ENCODE measurements around the gene TPH1. TPM values are rescaled to one million over a fixed set of nuclear protein-coding genes. Genes with fewer than 3 reads are reported as not detected.

TPH1 gene
- total RNA-seq, 1 experiment from 2014 or later, result 0.21 TPM

DNA sequence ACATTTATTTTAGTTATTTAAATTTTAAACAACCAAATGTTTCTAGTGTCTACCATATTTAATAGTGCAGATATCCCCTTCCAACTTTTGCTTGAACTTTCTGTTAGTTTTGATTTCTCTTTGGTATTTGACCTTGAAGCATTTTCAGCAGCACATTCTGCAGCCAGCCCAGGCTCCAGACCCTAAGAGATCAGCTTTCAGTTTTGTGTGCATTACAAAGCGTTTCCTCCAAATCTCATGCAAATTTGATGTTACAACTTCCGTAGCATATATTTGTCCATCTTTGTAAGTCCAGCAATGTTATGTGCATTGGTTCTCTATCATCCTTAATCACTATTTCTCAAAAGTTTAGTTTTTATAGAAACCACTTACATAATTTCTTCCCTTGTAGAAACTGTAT lies 18.6 kb downstream of the TPH1 start:
- ChIA-PET POLR2A (ENCODE audit: low non-redundant PET) (no interaction called here), CTCF (no interaction called here)
- Histone ChIP-seq H3K4me3 (ENCODE audit: low read depth, low read length, poor library complexity, severe bottlenecking) (no peak overlapping the region), H3K27ac (ENCODE audit: low read depth, low read length, poor library complexity, severe bottlenecking) (no peak overlapping the region), H3K4me1 (ENCODE audit: insufficient read depth, low read length, poor library complexity, severe bottlenecking) (no peaks in the 10 kb centered on the region), H3K27me3 (replicated peaks; ENCODE audit: insufficient read depth, low read depth, low read length, poor library complexity) (peaks cover 3% of the 10 kb centered on the region), H3K36me3 (ENCODE audit: insufficient read depth, low read length, poor library complexity, severe bottlenecking) (no peaks in the 10 kb centered on the region), H3K9me3 (ENCODE audit: low read depth, low read length, poor library complexity, severe bottlenecking) (no peaks in the 10 kb centered on the region)
- no peak for TF ChIP-seq EZH2 (IDR thresholded peaks at IDR 0.05; ENCODE audit: borderline replicate concordance, low read depth, low read length, poor library complexity, severe bottlenecking)
- TF ChIP-seq, protein P1, sequence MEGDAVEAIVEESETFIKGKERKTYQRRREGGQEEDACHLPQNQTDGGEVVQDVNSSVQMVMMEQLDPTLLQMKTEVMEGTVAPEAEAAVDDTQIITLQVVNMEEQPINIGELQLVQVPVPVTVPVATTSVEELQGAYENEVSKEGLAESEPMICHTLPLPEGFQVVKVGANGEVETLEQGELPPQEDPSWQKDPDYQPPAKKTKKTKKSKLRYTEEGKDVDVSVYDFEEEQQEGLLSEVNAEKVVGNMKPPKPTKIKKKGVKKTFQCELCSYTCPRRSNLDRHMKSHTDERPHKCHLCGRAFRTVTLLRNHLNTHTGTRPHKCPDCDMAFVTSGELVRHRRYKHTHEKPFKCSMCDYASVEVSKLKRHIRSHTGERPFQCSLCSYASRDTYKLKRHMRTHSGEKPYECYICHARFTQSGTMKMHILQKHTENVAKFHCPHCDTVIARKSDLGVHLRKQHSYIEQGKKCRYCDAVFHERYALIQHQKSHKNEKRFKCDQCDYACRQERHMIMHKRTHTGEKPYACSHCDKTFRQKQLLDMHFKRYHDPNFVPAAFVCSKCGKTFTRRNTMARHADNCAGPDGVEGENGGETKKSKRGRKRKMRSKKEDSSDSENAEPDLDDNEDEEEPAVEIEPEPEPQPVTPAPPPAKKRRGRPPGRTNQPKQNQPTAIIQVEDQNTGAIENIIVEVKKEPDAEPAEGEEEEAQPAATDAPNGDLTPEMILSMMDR (conservative IDR thresholded peaks at IDR 0.05; ENCODE audit: low read depth, low read length), result no peak
- BruUV-seq (replicated peaks), result no TSS peak
- DNase-seq (ENCODE audit: low spot score), result no peak
- intact Hi-C loops (cut with micrococcal nuclease; ENCODE audit: unreplicated experiment), result no loop called here

DNA sequence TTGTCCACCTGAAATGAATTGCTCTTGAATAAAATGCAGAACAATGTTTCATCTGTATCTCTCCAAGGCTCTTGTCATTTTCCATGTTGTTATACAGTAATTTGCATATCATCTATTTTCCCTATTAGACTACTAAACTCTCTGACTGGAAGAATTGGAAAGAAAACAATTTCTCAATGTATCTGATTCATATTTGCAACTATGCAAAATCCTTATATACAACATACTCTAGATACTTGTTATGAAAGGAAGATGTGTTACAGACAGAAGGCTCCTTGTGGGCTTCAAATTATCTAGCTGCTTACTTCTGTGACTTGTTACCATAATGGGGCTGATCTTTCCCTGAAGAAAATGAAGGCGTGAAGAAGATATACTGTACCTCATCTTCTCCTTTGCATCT lies 23.6 kb downstream of the TPH1 start:
- Histone ChIP-seq H3K9me3 (ENCODE audit: low read depth, low read length, poor library complexity, severe bottlenecking) (no peaks in the 10 kb centered on the region), H3K4me1 (ENCODE audit: insufficient read depth, low read length, poor library complexity, severe bottlenecking) (no peaks in the 10 kb centered on the region), H3K36me3 (ENCODE audit: insufficient read depth, low read length, poor library complexity, severe bottlenecking) (no peaks in the 10 kb centered on the region), H3K27ac (ENCODE audit: low read depth, low read length, poor library complexity, severe bottlenecking) (no peak overlapping the region), H3K4me3 (ENCODE audit: low read depth, low read length, poor library complexity, severe bottlenecking) (no peak overlapping the region), H3K27me3 (replicated peaks; ENCODE audit: insufficient read depth, low read depth, low read length, poor library complexity) (peaks cover 3% of the 10 kb centered on the region)
- no peak for DNase-seq (ENCODE audit: low spot score)
- POLR2A ChIA-PET (ENCODE audit: low non-redundant PET), result no interaction called here
- intact Hi-C loops (cut with micrococcal nuclease; ENCODE audit: unreplicated experiment), result no loop called here
- TF ChIP-seq, protein P1 (conservative IDR thresholded peaks at IDR 0.05; ENCODE audit: low read depth, low read length), result no peak
- no peak for TF ChIP-seq EZH2 (IDR thresholded peaks at IDR 0.05; ENCODE audit: borderline replicate concordance, low read depth, low read length, poor library complexity, severe bottlenecking)
- no TSS peak for BruUV-seq (replicated peaks)
- CTCF ChIA-PET, result no interaction called here

DNA sequence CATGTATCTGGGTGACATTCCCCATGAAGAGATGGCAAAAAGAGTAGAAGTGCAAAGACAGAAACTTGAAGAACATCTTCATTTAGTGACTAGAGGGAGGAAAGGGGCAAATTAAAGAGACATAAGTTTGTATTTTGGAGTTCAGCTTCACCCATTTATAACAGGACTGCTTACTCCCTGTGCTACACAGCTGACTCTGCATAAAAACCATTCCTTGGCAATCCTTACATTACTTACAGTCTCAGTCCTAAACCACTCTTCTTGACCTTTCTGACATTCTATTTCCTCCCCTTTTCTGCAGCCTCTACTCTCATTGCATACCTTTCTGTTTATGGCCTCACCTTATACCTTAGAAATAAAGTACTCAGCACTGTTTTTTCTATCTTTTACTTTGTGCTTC lies 26.4 kb downstream of the TPH1 start:
- intact Hi-C loops (cut with micrococcal nuclease; ENCODE audit: unreplicated experiment), result no loop called here
- TF ChIP-seq EZH2 (IDR thresholded peaks at IDR 0.05; ENCODE audit: borderline replicate concordance, low read depth, low read length, poor library complexity, severe bottlenecking), result no peak
- TF ChIP-seq, protein P1 (conservative IDR thresholded peaks at IDR 0.05; ENCODE audit: low read depth, low read length), result no peak
- no peaks in the 10 kb centered on the region for H3K36me3 ChIP-seq (ENCODE audit: insufficient read depth, low read length, poor library complexity, severe bottlenecking)
- no peaks in the 10 kb centered on the region for H3K4me1 ChIP-seq (ENCODE audit: insufficient read depth, low read length, poor library complexity, severe bottlenecking)
- ChIA-PET CTCF (no interaction called here), POLR2A (ENCODE audit: low non-redundant PET) (no interaction called here)
- H3K9me3 ChIP-seq (ENCODE audit: low read depth, low read length, poor library complexity, severe bottlenecking), result no peaks in the 10 kb centered on the region
- no TSS peak for BruUV-seq (replicated peaks)
- no peak for DNase-seq (ENCODE audit: low spot score)
- H3K27me3 ChIP-seq (replicated peaks; ENCODE audit: insufficient read depth, low read depth, low read length, poor library complexity), result peaks cover 6% of the 10 kb centered on the region
- H3K4me3 ChIP-seq (ENCODE audit: low read depth, low read length, poor library complexity, severe bottlenecking), result no peak overlapping the region
- no peak overlapping the region for H3K27ac ChIP-seq (ENCODE audit: low read depth, low read length, poor library complexity, severe bottlenecking)

All from A673 (cell line).